GM12872 (cell line): ENCODE data around the gene KCNA2.
A peak's percentile ranks its signal among the peaks of the same experiment; 100 is the strongest.

ENCODE experiments used
- TF ChIP-seq, protein P1 (sequence below): IDR thresholded peaks from 3 replicates; pipeline ENCODE4 v1.5.1; 2011; ENCODE audit warnings: low read depth, mild to moderate bottlenecking, low read length, moderate library complexity; ENCODE audit not compliant: insufficient read depth

Gene KCNA2

DNA sequence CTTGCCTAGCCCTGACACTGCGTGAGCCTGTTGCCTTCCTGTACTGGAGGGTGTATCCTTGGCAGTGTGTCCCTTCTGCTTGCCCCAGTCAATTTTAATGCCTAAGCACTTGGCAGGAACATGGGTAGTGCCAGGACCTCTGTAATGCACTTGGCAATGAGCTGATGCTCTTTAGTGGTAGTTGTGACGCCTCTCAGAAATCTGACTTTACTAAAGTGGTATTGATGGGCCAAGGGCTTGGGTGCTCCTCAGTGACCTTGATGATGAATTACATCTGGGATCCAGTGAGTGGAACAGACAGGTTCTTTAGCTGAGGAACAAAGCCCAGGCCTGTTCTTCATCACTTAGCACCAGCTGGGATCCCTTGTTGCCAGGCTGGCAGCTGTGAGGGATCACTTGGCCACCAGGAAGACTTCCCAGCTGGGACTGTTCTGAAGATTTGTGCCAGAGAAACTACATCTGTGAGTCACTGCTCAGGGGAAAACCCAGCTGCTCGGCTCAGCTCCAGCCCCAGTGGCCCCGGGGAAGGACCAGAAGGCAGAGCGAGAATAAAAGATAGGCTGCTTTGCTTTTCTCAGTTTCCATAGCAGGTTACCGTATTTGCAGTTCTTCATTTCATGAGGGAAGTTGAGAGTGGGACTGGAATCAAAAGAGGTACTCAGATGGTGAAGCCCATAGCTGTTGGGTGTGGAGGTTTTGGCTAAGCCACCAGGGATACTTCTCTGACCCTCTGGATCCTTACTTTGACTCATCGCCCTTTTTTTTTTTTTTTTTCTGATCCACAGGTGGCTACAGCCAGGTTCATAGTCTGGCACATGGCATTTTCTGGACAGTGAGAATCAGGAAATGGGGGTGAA is 28.5 kb upstream of the KCNA2 start:
- TF ChIP-seq, protein P1, sequence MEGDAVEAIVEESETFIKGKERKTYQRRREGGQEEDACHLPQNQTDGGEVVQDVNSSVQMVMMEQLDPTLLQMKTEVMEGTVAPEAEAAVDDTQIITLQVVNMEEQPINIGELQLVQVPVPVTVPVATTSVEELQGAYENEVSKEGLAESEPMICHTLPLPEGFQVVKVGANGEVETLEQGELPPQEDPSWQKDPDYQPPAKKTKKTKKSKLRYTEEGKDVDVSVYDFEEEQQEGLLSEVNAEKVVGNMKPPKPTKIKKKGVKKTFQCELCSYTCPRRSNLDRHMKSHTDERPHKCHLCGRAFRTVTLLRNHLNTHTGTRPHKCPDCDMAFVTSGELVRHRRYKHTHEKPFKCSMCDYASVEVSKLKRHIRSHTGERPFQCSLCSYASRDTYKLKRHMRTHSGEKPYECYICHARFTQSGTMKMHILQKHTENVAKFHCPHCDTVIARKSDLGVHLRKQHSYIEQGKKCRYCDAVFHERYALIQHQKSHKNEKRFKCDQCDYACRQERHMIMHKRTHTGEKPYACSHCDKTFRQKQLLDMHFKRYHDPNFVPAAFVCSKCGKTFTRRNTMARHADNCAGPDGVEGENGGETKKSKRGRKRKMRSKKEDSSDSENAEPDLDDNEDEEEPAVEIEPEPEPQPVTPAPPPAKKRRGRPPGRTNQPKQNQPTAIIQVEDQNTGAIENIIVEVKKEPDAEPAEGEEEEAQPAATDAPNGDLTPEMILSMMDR: no peak

GRCh38 chr1:110634086-110634454 is 27.9 kb upstream of the KCNA2 start:
- TF ChIP-seq, protein P1: no peak

DNA sequence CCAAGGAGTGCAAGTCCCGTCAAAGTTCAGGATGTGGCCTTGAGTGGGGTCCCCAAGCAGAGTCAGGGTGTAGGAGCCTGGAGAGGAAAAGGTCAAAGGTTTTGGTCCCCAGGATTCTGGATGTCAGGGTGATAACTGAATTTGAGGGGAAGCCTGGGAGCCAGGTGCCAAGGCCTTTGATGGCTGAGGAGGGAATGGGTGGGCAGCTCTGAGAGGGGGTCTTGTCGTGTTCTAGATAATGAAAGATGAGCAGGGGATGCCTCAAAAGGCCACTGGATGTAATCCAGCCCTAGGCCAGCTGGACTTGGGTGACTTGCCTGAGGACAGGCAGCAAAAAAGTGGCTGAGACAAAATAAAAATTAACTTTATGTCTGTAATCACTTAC is 27.5 kb upstream of the KCNA2 start:
- TF ChIP-seq, protein P1: no peak

GRCh38 chr1:110631836-110632620 is 25.9 kb upstream of the KCNA2 start:
- TF ChIP-seq, protein P1: no peak

DNA sequence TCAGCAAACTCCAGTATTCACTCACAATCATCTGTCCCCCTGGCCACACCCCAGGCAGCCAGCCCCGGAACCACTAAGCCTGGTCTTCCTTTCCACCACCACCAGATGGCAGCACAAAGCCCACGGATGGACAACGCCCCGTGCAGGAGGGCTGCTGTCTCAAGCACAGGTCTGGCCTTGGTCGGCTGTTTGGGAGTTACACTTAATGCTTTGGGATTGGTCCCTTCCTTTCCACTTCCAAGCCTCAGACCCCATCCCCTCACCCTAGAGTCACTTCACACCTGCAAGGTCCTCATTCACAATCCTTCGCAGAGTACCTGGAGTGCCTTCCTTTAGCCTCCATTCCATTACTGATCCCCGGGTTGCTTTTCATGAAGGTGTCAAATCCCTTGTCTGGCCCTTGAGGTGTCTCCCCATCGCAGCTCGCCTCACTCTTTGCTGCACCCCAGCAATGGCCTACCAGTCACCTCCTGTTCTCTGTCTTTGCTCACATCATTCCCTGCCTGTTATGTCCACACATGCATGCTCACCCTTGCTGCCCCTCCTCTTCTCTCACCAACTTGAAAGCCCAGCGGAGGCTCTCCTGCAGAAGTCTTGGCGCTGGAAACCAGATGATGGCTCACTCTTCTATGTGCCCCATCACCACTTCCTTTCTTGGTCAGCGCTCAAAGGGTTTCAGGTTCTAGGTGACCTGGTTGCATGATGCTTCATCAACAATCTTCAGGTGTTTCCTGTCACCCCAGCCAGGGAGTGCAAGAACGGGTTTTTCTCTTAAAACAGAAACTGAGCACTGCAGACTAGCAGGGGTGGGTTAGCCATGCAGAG is 24.9 kb upstream of the KCNA2 start:
- TF ChIP-seq, protein P1: peak; percentile 87

DNA sequence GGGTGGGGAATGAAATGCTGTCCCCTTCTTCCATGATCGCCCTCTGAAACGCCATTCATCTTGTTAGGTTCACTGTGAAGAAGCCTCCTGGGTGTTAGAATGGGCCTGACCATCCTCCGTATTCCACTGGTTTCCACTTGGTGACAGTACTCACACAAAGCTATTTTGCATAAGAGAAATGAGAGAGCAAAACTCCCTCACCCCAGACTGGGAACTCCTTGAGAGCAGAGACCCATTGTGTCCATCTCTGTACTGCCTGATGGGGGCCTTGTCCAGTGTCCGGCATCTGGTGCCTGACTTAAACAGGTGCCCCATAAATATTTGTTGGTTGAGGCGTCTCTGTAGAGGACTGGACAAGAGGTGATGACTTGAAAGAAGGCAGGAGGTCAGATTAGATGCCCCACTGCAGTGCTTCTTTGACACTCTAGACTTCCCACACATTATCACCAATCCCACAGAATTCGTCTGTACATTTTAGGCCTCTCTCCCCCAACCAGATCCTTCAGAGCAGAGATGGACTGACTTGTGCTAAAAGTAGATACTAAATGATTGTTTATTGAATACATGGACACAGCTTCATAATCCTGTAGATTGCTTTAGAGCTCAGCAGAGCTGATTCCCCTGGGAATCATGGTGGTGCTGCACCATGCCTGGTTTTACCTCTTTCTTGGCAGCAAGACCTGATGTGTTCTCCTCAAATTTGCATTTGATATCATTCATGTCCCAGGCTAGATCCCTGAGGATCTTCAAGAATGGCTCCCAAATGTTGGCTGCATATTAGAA is 22.4 kb upstream of the KCNA2 start:
- TF ChIP-seq, protein P1: no peak

- TF ChIP-seq, protein P1: no peak
Measured at GRCh38 chr1:110627764-110628163, 21.6 kb upstream of the KCNA2 start.
